Measurements from ENCODE around the gene DHRS12. TPM values are rescaled to one million over a fixed set of nuclear protein-coding genes. Genes with fewer than 3 reads are reported as not detected.

Gene DHRS12
- polyA plus RNA-seq, 2 donors = 9.5 to 11.7 TPM

DNA sequence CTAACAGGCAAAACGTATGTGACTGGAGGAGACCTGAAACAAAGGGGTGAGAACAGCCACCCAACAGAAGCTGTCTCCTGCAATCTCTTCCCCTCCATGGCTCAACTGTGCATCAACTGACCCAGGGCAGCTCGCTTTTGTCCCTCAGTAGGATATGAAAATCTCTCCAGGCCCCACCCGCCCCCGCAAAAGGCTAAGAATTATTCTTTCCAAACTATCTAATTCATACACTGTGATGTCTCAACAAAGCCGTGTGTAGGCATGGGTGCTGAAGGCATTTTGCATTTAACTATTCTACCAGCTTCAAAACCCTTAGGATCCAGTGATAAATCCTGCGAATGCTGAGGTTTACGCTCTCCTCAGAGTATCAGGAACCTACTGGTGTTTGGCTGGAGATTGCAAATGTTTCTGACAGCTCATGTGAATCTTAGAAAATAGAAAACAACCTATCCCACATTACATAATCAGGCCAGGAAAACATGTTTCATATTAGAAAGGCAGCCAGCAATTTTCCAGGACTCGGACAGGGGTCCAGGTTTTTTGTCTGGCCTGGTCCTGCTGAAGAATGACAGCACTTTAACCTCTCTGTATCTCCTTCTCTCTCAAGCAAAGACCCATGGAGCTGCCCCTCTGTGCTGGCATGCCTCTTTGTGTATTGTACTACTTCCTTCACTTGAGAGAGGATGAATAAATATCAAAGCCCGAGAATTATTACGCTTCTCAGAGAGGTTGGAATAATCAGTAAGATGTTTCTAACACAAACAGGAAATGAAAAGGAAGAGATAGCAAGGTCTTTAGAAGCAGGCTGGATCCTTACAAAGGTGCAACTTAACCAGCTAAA lies 17.3 kb downstream of the DHRS12 start:
- Histone ChIP-seq H3K4me1 (ENCODE audit: control insufficient read depth in 2 of 2, insufficient read depth in 2 of 2, low read length in 1 of 2) (no peaks in the 10 kb centered on the region), H3K27me3 (ENCODE audit: control insufficient read depth in 1 of 2, insufficient read depth in 2 of 2, low read length in 2 of 2) (no peaks in the 10 kb centered on the region), H3K9me3 (ENCODE audit: control insufficient read depth in 2 of 2, insufficient read depth in 1 of 2, low read depth in 1 of 2, low read length in 1 of 2) (no peaks in the 10 kb centered on the region), H3K36me3 (ENCODE audit: control insufficient read depth in 2 of 2, insufficient read depth in 2 of 2, low read length in 1 of 2) (no peaks in the 10 kb centered on the region), H3K4me3 (ENCODE audit: low read depth in 1 of 2, low read length in 2 of 2) (no peak overlapping the region), H3K27ac (ENCODE audit: low read depth in 2 of 2, low read length in 1 of 2) (peak overlapping the region in 1 of 2 donors; percentile 48)
- WGBS, 2 donors = 67 to 76% methylated on average over 10 of the region's 10 CpGs

- Histone ChIP-seq H3K27ac (ENCODE audit: low read depth in 2 of 2, low read length in 1 of 2) (peak overlapping the region in 1 of 2 donors; percentile 48), H3K4me1 (ENCODE audit: control insufficient read depth in 2 of 2, insufficient read depth in 2 of 2, low read length in 1 of 2) (peaks cover 0 to 3% of the 10 kb centered on the region in 2 donors), H3K36me3 (ENCODE audit: control insufficient read depth in 2 of 2, insufficient read depth in 2 of 2, low read length in 1 of 2) (no peaks in the 10 kb centered on the region), H3K9me3 (ENCODE audit: control insufficient read depth in 2 of 2, insufficient read depth in 1 of 2, low read depth in 1 of 2, low read length in 1 of 2) (no peaks in the 10 kb centered on the region), H3K27me3 (ENCODE audit: control insufficient read depth in 1 of 2, insufficient read depth in 2 of 2, low read length in 2 of 2) (no peaks in the 10 kb centered on the region), H3K4me3 (ENCODE audit: low read depth in 1 of 2, low read length in 2 of 2) (no peak overlapping the region)
- 46 to 64% methylated on average over 12 of the region's 12 CpGs for WGBS, 2 donors
These were observed 18.1 kb downstream of the DHRS12 start for GRCh38 chr13:51785712-51786424.

- Histone ChIP-seq H3K27me3 (ENCODE audit: control insufficient read depth in 1 of 2, insufficient read depth in 2 of 2, low read length in 2 of 2) (no peaks in the 10 kb centered on the region), H3K4me3 (ENCODE audit: low read depth in 1 of 2, low read length in 2 of 2) (no peak overlapping the region), H3K27ac (ENCODE audit: low read depth in 2 of 2, low read length in 1 of 2) (no peak overlapping the region), H3K9me3 (ENCODE audit: control insufficient read depth in 2 of 2, insufficient read depth in 1 of 2, low read depth in 1 of 2, low read length in 1 of 2) (no peaks in the 10 kb centered on the region), H3K36me3 (ENCODE audit: control insufficient read depth in 2 of 2, insufficient read depth in 2 of 2, low read length in 1 of 2) (no peaks in the 10 kb centered on the region), H3K4me1 (ENCODE audit: control insufficient read depth in 2 of 2, insufficient read depth in 2 of 2, low read length in 1 of 2) (peaks cover 0 to 3% of the 10 kb centered on the region in 2 donors)
- WGBS, 2 donors = 100% methylated on average over 1 of the region's 1 CpG
These were observed 19.9 kb downstream of the DHRS12 start for GRCh38 chr13:51784097-51784496.

DNA sequence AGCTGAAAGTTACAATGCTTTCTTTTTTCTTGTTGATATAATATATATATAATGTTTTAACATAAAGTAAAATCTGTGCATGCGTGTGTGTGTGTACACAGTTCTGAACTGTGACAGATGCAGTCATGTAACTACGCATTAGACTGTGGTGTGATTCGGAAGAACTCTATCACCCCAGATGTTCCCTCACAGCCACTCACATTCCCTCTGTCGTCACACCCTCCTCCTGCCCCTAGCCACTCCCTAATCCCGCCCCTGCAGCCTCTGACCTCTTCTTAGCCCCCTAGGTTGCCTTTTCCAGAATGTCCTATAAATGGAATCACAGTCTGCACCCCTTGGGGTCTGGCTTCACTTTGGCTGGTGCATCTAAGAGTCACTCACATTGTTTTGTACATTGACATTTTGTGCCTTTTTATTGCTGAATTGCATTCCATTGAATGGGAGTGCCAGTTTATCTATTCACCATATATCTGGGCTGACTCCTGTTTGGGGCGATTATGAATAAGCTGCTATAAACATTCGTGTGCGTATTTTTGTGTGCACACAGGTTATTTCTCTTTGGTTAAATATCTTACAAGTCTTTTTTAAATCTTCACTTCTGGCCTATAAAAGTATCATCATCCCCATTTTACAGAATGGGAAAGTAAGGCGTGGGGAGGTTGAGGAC lies 20.4 kb downstream of the DHRS12 start:
- WGBS, 2 donors = 79 to 93% methylated on average over 9 of the region's 9 CpGs
- H3K36me3 ChIP-seq (ENCODE audit: control insufficient read depth in 2 of 2, insufficient read depth in 2 of 2, low read length in 1 of 2) = no peaks in the 10 kb centered on the region
- peaks cover 0 to 3% of the 10 kb centered on the region in 2 donors for H3K4me1 ChIP-seq (ENCODE audit: control insufficient read depth in 2 of 2, insufficient read depth in 2 of 2, low read length in 1 of 2)
- H3K9me3 ChIP-seq (ENCODE audit: control insufficient read depth in 2 of 2, insufficient read depth in 1 of 2, low read depth in 1 of 2, low read length in 1 of 2) = no peaks in the 10 kb centered on the region
- no peak overlapping the region for H3K4me3 ChIP-seq (ENCODE audit: low read depth in 1 of 2, low read length in 2 of 2)
- no peaks in the 10 kb centered on the region for H3K27me3 ChIP-seq (ENCODE audit: control insufficient read depth in 1 of 2, insufficient read depth in 2 of 2, low read length in 2 of 2)
- H3K27ac ChIP-seq (ENCODE audit: low read depth in 2 of 2, low read length in 1 of 2) = no peak overlapping the region

DNA sequence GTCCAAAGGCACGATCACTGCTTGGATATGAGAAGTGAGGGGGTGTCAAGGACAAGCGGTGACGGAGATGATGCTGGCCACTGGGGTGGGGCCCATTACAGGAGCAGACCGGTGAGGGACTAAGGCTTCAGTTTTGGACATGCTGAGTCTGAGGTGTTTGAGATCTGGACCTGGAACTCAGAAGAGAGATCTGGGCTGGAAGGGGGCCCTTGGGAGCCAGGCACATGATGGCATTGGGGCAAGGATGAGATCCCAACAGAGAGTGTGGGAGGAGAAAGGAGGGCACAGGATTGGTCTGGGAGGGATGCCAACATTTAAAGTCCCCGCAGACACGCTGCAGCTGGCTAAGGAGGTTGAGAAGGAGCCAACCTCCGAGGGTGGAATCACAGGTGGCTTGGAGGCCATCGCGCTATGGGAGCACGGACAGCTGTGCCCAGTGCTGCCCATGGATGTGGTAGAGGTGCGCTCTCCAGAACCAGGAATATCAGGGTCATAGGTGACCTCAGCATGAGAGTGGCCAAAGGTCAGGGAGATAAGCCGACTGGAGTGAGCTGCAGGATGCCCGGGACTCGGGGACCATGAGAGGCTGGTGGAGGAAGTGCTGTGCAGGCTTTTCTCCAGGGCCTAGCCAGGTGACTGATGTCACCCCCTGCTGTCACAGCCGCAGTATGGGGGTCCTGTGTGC lies 21.8 kb downstream of the DHRS12 start:
- no peak overlapping the region for H3K4me3 ChIP-seq (ENCODE audit: low read depth in 1 of 2, low read length in 2 of 2)
- no peaks in the 10 kb centered on the region for H3K9me3 ChIP-seq (ENCODE audit: control insufficient read depth in 2 of 2, insufficient read depth in 1 of 2, low read depth in 1 of 2, low read length in 1 of 2)
- H3K27ac ChIP-seq (ENCODE audit: low read depth in 2 of 2, low read length in 1 of 2) = no peak overlapping the region
- peaks cover 0 to 3% of the 10 kb centered on the region in 2 donors for H3K4me1 ChIP-seq (ENCODE audit: control insufficient read depth in 2 of 2, insufficient read depth in 2 of 2, low read length in 1 of 2)
- 71 to 84% methylated on average over 15 of the region's 15 CpGs for WGBS, 2 donors
- no peaks in the 10 kb centered on the region for H3K27me3 ChIP-seq (ENCODE audit: control insufficient read depth in 1 of 2, insufficient read depth in 2 of 2, low read length in 2 of 2)
- no peaks in the 10 kb centered on the region for H3K36me3 ChIP-seq (ENCODE audit: control insufficient read depth in 2 of 2, insufficient read depth in 2 of 2, low read length in 1 of 2)

DNA sequence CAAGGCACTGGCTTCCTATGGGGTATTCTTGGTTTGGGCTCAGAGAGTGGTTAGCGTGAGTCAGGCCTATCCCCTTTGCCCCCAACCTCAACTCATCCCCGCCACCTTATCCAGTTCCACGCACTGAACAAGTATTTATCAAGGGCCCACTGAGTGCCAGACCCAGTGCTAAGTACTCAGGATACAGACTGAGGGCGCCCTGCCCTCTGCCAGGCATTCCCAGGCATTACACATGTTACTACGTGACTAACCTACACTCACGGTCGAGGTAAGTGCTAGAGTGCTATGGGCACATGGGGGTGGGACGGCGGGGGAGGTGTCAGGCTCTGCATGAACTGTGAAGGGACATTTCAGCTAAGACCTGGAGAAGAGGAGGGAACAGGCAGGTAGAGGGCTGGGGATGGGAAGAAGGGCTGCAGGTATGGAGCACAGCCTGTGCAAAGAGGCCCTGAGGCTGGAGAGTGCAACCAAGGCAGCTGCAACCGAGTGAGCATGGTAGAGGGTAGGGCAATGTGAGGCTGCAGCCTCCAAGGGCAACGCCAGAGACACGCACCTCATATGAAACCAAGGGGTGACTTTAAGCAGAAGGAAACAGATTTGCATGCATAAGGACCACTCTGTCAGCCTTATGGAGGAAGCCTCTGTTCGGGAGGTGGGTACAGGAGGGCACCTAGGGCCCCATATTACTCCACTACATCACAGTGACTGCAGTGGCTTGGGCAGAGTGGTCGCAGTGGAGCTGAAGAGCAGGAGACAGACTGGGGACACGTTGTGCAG lies 22.5 kb downstream of the DHRS12 start:
- no peaks in the 10 kb centered on the region for H3K9me3 ChIP-seq (ENCODE audit: control insufficient read depth in 2 of 2, insufficient read depth in 1 of 2, low read depth in 1 of 2, low read length in 1 of 2)
- 72 to 74% methylated on average over 15 of the region's 15 CpGs for whole genome bisulfite sequencing, 2 donors
- no peaks in the 10 kb centered on the region for H3K27me3 ChIP-seq (ENCODE audit: control insufficient read depth in 1 of 2, insufficient read depth in 2 of 2, low read length in 2 of 2)

DNA sequence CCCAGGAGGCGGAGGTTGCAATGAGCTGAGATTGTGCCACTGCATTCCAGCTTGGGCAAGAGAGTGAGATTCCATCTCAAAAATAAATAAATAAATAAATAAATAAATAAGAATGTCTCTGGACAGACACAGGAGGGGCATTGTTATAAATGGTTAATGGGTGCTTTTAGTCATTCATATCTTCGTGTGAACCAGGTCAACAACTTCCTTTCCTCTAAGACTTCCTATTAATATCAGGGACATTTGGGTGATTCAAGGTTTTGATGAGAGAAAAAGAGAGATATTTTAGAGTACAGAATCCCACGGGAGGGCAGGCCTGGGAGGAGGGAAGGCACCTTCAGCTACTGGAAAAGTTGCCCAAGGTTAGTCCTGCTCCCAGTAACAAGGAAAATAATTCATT lies 23.9 kb downstream of the DHRS12 start:
- H3K27ac ChIP-seq (ENCODE audit: low read depth in 2 of 2, low read length in 1 of 2) = no peak overlapping the region
- 69 to 79% methylated on average over 3 of the region's 3 CpGs for WGBS, 2 donors
- H3K36me3 ChIP-seq (ENCODE audit: control insufficient read depth in 2 of 2, insufficient read depth in 2 of 2, low read length in 1 of 2) = no peaks in the 10 kb centered on the region
- H3K9me3 ChIP-seq (ENCODE audit: control insufficient read depth in 2 of 2, insufficient read depth in 1 of 2, low read depth in 1 of 2, low read length in 1 of 2) = no peaks in the 10 kb centered on the region
- no peaks in the 10 kb centered on the region for H3K27me3 ChIP-seq (ENCODE audit: control insufficient read depth in 1 of 2, insufficient read depth in 2 of 2, low read length in 2 of 2)
- peaks cover 0 to 3% of the 10 kb centered on the region in 2 donors for H3K4me1 ChIP-seq (ENCODE audit: control insufficient read depth in 2 of 2, insufficient read depth in 2 of 2, low read length in 1 of 2)
- H3K4me3 ChIP-seq (ENCODE audit: low read depth in 1 of 2, low read length in 2 of 2) = no peak overlapping the region

More for the DNA sequence above, 22.5 kb downstream of the DHRS12 start:
- Histone ChIP-seq H3K4me3 (ENCODE audit: low read depth in 1 of 2, low read length in 2 of 2) (no peak overlapping the region), H3K4me1 (ENCODE audit: control insufficient read depth in 2 of 2, insufficient read depth in 2 of 2, low read length in 1 of 2) (peaks cover 0 to 3% of the 10 kb centered on the region in 2 donors), H3K36me3 (ENCODE audit: control insufficient read depth in 2 of 2, insufficient read depth in 2 of 2, low read length in 1 of 2) (no peaks in the 10 kb centered on the region), H3K27ac (ENCODE audit: low read depth in 2 of 2, low read length in 1 of 2) (no peak overlapping the region)

GRCh38 chr13:51778392-51778791 lies 25.6 kb downstream of the DHRS12 start:
- WGBS, 2 donors = 55 to 63% methylated on average over 11 of the region's 11 CpGs
- Histone ChIP-seq H3K36me3 (ENCODE audit: control insufficient read depth in 2 of 2, insufficient read depth in 2 of 2, low read length in 1 of 2) (no peaks in the 10 kb centered on the region), H3K9me3 (ENCODE audit: control insufficient read depth in 2 of 2, insufficient read depth in 1 of 2, low read depth in 1 of 2, low read length in 1 of 2) (no peaks in the 10 kb centered on the region), H3K4me3 (ENCODE audit: low read depth in 1 of 2, low read length in 2 of 2) (no peak overlapping the region), H3K27ac (ENCODE audit: low read depth in 2 of 2, low read length in 1 of 2) (no peak overlapping the region), H3K4me1 (ENCODE audit: control insufficient read depth in 2 of 2, insufficient read depth in 2 of 2, low read length in 1 of 2) (peaks cover 0 to 3% of the 10 kb centered on the region in 2 donors), H3K27me3 (ENCODE audit: control insufficient read depth in 1 of 2, insufficient read depth in 2 of 2, low read length in 2 of 2) (no peaks in the 10 kb centered on the region)
